ENCODE data around the gene CAMK1D.

The CAMK1D gene

DNA sequence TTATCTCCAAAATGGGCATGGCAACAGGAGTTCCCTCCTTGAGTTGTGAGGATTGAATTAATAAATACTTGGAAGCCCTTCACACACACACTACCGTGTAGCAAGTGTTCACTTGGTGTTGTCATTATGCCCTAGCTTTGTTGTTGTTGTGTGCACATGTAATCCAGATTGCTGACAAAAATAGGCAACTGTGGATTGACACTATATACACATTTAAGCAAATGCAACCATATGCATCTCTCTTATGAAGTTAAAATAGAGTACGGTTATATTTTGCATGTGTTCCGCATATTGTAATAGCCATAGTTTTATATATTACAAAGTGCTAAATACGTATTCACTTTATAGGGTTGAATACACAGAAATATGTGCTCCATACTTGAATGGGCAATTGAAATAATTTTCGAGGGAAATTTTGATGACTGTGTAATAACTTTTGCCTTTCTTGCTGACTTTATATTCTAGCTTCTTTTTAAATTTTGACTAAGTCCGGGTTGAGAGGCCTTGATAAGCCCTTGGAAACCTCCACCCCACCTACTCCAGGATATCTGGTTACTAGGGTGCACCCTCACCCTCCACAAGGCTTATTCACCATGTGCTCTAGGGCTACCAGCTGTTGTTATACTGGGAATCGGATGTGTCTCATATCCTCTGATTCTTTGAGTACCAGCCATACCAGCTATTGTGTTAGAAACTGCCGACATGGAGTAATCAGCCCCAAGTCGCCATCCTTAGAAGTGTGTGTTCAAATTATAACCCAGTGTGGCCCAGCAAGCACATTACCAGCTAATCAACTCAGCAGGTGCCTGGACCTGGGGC, 265.0 kb downstream of the CAMK1D start:
- TF ChIP-seq CTCF (IDR thresholded peaks at IDR 0.05): no peak

DNA sequence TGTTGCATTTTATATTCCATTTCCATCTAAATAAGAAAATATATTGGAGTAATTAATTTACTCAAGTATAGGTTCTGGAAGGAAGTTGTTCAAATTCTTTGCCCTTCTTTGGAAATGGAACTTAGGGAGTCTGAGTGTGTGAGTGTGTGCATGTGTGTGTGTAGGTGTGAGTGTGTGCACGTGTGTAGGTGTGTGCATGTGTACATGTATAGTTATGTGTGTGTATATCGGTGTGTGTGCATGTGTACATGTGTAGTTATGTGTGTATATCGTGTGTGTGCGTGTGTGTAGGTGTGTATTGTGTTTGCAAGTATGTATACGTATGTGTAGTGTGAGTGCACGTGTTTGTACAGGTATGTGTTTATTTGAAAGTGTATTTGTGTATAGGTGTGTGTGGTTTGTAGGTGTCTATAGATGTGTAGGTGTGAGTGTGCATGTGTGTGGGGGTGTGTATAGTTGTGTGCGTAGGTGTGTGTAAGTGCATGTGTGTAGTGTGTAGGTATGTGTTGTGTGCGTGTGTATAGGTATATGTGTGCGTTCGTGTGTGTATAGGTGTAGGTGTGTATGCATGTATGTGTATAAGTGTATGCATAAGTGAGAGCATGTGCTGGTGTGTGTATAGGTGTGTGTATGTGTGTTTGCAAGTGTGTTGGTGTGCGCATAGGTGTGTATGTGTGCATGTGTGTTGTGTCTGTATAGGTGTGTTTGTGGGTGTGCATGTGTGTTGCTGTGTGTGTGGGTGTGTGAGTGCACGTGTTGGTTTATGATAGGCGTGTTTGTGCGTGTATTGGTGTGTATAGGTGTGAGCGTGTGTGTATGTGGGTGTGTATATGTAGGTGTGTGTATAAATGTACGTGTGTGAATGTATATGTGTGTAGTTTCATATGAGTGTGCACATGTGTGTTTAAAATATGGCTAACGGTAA, 266.2 kb downstream of the CAMK1D start:
- no peak for TF ChIP-seq CTCF (IDR thresholded peaks at IDR 0.05)

GRCh38 chr10:12617191-12618175, 268.1 kb downstream of the CAMK1D start:
- no peak for TF ChIP-seq CTCF (IDR thresholded peaks at IDR 0.05)

DNA sequence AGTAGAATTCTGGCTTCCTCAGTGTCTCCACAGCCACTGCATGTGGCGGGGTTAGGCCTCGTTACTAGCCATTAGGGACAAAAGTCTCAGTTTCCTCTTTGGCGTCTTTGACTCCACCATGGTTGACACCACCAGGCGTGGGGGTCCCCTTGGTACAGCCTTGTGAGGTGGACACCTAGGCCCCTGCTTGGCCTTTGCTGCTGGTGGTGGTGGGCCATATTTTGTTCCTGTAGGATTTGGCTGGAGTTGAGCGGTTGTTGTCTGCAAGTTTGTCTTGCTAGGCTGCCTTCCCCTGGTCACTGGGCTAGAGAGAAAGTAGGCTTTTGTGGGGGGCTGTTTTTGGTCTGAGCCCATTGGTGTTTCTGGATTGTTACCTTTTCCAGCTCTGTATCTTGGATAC, 272.7 kb downstream of the CAMK1D start:
- no peak for TF ChIP-seq CTCF (IDR thresholded peaks at IDR 0.05)

GRCh38 chr10:12622691-12623090, 273.3 kb downstream of the CAMK1D start:
- TF ChIP-seq CTCF (IDR thresholded peaks at IDR 0.05): no peak

DNA sequence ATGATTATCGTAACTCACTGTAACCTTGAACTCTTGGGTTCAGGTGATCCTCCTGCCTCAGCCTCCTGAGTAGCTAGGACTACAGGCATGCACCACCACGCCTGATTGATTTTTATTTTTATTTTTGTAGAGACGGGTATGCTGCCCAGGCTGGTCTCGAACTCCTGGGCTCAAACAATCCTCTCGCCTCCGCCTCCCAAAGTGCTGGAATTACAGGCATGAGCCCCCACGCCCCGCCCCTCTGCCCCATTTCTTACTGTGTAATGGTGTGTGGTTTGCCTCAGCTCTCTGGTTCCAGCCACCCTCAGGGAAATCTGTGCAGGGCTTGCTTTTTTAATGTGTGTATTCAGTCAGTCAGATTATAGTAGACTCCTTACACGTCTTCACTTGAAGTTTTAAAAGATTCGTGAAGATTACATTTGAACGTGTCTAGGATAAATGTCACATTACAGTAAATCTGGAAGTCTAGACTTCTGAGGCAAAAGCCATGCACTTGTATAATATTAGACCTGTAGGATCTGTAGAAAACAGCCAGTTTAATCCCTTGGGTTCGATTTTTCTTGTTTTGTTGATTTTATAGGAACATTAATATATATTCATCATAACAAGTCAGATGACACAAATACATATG, 276.2 kb downstream of the CAMK1D start:
- TF ChIP-seq CTCF (IDR thresholded peaks at IDR 0.05): no peak
